GM18498 (cell line): ENCODE measurements around the gene NLK.
A peak's percentile ranks its signal among the peaks of the same experiment; 100 is the strongest.

Source experiments
- ATAC-seq: cut with Tn5 transposase; IDR thresholded peaks from one replicate; pipeline ENCODE4 v1.9.1; 2021; ENCODE audit warnings: mild to moderate bottlenecking, moderate library complexity; ENCODE audit not compliant: unreplicated experiment

Gene NLK

DNA sequence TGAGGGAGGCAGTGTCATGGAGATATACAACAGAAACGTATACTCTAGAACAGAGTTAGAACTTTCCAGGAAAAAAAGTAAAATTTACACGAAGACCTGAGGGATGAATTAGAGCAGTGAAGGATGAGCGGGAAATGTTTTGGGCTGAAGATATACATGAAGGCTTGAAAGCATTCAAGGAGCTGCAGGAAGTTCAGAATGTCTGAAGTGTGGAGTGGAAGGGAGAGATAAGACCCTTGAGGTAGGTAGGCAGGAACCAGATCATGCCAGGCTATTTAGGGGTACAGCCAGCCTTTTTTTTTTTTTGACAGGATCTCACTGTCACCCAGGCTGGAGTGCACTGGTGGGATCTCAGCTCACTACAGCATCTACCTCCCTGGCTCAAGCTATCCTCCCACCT, 3.2 kb upstream of the NLK start:
- ATAC-seq = no peak

- ATAC-seq = no peak
Measured at GRCh38 chr17:28040406-28040805, 2.1 kb upstream of the NLK start.

DNA sequence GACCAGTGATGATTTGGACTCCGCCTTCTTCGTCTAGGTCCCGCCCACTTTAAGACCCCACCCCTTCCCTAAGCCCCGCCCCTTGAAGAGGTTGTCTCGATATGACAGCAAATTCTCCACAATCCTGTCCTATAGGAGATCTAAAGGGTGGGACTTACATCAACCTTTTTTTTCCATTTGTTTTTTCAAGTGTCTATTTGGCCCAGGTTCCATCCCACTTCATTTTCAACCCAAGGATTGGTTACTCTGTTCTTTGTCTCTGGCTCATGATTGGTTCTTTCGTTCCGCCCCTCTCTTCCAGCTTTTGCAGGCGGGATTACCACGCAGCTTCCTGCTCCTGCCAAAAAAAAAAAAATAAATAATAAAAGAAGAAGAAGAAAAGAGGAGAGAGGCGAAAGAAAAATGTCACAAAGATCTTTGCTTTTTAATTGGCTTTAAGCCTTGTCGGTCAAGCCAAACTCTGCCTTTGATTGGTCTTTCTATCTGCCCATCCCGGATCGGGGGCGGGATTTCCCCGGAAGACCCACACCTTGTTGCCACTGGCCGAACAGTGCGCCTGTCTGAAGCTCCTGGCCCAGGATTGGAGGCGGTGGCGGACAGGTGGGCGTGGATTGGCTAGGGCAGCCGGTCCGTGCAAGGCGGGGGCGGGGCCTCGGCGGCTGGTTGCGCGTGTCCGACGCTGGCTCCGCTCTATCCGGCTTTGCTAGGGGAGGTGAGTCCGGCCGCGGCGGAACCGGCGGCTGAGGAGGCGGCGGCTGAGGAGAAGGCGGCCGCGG, 1.2 kb upstream of the NLK start:
- ATAC-seq = peak; percentile 91

DNA sequence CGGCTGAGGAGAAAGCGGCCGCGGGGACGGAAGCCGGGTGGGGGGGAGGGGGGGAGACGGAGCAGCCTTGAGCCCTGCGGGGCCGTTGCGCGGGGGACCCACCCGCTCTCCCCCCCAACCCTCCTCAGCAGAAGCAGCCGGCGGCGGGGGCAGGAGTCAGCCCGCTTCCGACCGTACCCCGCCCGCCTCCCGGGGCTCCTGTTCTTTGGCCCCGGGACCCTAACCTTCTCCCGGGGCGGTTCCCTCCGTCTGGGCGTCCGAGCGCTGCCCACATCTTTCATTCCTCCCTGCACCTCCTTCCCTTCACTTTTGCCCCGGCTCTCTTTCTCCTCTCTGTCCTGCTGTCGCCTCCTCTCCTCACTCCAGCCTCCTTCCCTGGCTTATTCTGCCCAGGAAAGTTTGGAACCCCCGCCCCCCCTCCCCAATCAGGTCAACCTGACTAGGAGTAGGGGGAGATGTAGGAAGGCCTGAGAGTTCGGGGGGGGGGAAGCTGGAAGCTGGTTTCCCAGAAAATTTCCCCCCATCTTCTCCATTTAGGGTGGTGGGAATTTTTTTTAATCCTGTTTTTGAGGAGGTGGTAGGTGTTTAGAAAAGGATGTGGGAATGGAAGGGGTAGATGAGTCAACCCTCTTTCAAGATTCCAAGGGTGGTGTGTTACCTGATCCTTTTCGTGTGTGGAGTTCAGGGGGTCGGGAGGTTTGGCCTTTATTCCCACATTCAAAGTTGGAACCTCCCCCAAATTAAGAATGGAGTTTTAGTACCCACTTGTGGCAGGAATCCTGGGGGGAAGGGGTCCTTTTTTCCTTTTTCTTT, 427 bp upstream of the NLK start:
- peak; percentile 23 for ATAC-seq

DNA sequence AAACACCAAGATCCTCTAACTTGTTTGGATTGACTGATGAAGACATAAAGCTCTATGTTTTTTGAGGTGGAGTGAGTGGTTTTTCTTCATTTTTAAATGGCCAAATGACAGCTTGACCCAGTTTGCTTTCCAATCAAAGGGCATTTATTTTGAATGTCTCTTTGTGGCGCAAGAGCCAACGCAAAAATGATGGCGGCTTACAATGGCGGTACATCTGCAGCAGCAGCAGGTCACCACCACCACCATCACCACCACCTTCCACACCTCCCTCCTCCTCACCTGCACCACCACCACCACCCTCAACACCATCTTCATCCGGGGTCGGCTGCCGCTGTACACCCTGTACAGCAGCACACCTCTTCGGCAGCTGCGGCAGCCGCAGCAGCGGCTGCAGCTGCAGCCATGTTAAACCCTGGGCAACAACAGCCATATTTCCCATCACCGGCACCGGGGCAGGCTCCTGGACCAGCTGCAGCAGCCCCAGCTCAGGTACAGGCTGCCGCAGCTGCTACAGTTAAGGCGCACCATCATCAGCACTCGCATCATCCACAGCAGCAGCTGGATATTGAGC, 329 bp downstream of the NLK start:
- ATAC-seq = no peak

GRCh38 chr17:28043296-28043695, 819 bp downstream of the NLK start:
- no peak for ATAC-seq

DNA sequence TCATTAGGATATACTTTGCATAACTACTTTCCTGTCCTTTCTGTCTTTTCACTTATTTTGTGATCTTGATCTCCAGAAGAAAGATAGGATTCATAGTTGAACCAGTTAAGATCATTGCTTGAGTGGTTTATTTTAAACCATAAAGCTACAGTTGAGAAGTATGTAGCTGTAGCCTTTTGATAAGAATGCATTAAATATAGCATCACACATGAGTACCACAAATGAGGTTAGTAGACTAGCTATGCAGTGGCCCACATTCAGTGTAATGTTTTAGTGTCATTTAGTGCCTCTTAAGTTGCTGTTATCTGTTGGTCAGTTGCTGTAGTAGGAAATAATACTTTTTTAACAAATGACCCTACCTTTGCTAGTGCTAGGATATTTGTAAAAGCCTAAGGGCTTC, 1.3 kb downstream of the NLK start:
- ATAC-seq = no peak

- ATAC-seq = no peak
Measured at GRCh38 chr17:28045304-28045703, 2.8 kb downstream of the NLK start.

GRCh38 chr17:28046034-28046825, 3.8 kb downstream of the NLK start:
- ATAC-seq = no peak

- no peak for ATAC-seq
Measured at GRCh38 chr17:28047806-28048205, 5.3 kb downstream of the NLK start.

DNA sequence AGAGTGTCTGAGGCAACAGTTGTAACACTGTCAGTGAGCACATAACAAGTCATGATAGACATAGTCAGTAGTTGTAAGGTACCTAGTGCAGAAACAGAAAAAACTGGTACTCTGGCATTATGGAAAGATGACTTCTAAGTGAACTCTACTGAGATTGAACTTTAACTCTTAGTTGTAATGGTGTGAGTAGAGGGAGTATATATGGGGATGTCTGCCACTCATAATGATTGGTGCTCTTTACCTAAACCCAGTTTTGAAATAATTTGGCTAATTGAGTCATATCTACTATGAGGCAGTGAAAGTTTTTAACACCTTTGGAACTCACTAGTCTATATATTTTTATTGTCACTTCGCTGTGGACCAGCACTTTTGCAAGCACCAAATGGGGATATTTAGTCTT, 6.6 kb downstream of the NLK start:
- ATAC-seq = no peak

- ATAC-seq = no peak
Measured at GRCh38 chr17:28053044-28053670, 10.7 kb downstream of the NLK start.

GRCh38 chr17:28053725-28054124, 11.2 kb downstream of the NLK start:
- no peak for ATAC-seq

GRCh38 chr17:28055546-28056275, 13.2 kb downstream of the NLK start:
- ATAC-seq = no peak

DNA sequence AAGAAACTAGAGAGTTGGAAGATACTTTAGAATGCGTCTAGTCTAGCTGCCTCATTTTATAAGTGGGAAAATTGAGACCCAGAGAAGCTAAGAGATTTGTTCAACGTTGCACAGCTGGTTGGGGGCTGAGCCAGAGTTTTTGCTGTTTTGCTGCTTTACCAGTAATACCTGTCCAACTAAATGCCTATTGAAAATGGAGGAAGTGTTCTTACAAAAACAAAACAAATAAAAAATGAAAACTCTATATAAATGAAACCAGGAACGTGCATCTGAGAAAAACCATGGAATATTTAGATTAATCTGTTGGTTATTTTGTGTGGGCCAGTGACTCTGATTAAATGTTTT, 13.8 kb downstream of the NLK start:
- ATAC-seq = no peak

DNA sequence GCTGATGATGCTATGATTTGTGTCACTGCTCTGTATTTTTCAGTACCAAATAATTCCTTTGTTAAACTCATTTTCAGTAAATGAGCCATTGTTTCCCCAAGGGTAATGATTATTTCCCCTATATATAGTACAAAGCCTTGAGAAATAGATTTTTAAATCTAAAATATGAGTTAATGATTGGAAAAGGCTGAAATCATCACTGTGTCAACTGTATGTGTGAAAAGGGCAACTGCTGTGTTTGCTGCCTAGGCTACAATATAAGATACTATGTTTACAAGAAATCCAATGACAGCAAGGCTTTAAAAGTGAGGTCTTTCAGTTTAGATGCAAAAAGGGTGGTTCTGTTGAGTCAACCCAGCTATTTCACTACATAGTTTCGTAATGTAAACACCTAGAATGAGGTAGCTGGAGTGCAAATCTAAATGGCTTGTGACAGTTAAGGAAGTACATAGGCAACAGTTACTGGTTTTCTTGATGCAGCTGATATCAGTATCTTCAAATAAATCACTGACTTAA, 15.3 kb downstream of the NLK start:
- peak; percentile 83 for ATAC-seq

DNA sequence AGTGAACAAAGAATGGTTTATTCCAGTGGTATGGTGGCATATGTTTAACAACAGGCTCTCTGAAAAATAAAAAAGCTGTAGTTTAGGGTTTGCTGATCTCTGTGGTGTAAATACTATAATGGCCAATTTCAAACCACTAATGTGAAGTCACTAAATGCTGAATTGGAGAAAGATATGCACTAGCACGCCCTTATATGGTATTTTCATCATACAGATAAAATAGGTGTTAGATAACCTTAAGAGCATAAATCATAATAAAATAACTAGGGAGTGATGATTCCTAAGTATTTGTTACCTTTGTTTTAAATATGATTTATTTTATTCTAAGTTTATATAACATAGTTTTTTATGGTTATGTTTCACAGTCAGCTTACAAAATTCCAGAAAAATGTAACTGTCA, 17.2 kb downstream of the NLK start:
- ATAC-seq = no peak

GRCh38 chr17:28065706-28066105, 23.2 kb downstream of the NLK start:
- ATAC-seq = no peak

- no peak for ATAC-seq
Measured at GRCh38 chr17:28069061-28069460, 26.6 kb downstream of the NLK start.

DNA sequence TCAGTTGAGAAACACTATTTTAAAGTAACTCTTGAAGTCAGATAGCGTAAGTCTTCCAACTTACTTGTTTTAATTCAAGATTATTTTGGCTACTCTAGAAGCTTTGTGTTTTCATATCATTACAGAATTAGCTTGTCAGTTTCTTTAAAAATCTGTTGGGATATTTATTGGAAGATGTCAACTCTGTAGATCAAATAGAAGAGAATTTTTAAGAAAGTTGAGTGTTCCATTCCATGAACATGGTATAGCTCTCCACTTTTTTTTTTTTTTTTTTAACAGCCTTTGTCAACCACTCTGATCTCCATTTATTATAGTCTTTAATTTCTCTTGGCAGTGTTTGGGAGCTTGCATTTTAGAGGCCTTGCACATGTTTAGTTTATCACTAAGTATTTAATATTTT, 28.7 kb downstream of the NLK start:
- ATAC-seq = no peak
